ENCODE data around the gene HSD11B2. TPM values are rescaled to one million over a fixed set of nuclear protein-coding genes. Genes with fewer than 3 reads are reported as not detected.
A peak's percentile ranks its signal among the peaks of the same experiment; 100 is the strongest.

The HSD11B2 gene
- total RNA-seq, result 1,000 to 10,000 TPM in 1 of 2 donors, 100 to 1,000 TPM in 1; 723 to 1,005 TPM
- long read RNA-seq, transcript HSD11B2-201 (5 exons, 1,900 nt), result major isoform, 27 of 101 reads
- long read RNA-seq, partial matches to known transcripts, result 54 of 101 reads
- long read RNA-seq, other reads (novel, unspliced or antisense), result 20 of 101 reads

- intact Hi-C loops (cut with DNase I, micrococcal nuclease), result no loop called here
- ATAC-seq, result peak; percentile 50
- DNase-seq, result peak; percentile 79 to 85
Observed at GRCh38 chr16:67430977-67431774, at the start of gene HSD11B2. HSD11B2 (plus strand) TSS chr16:67431121; CDS start chr16:67431249, 128 bp downstream.

GRCh38 chr16:67383284-67383683, 47.6 kb upstream of the HSD11B2 start:
- intact Hi-C loops (cut with DNase I, micrococcal nuclease), result no loop called here
- DNase-seq (no peak), ATAC-seq (no peak)

- DNase-seq (no peak), ATAC-seq (no peak)
- intact Hi-C loops (cut with DNase I, micrococcal nuclease), result no loop called here
Observed at GRCh38 chr16:67384778-67385510, 46.0 kb upstream of the HSD11B2 start.

- ATAC-seq (no peak), DNase-seq (no peak)
- intact Hi-C loops (cut with DNase I, micrococcal nuclease), result no loop called here
Observed at GRCh38 chr16:67386861-67387455, 44.0 kb upstream of the HSD11B2 start.

GRCh38 chr16:67387479-67388079, 43.3 kb upstream of the HSD11B2 start:
- DNase-seq, result no peak
- no peak for ATAC-seq
- intact Hi-C loops (cut with DNase I, micrococcal nuclease), result no loop called here

- intact Hi-C loops (cut with DNase I, micrococcal nuclease), result no loop called here
- DNase-seq (no peak), ATAC-seq (no peak)
Observed at GRCh38 chr16:67388191-67388590, 42.7 kb upstream of the HSD11B2 start.

- intact Hi-C loops (cut with DNase I, micrococcal nuclease), result no loop called here
- no peak for DNase-seq
- no peak for ATAC-seq
Observed at GRCh38 chr16:67388591-67388990, 42.3 kb upstream of the HSD11B2 start.

- DNase-seq (peak in 1 of 2 donors; percentile 41), ATAC-seq (no peak)
- intact Hi-C loops (cut with DNase I, micrococcal nuclease), result no loop called here
Observed at GRCh38 chr16:67389911-67390815, 40.8 kb upstream of the HSD11B2 start.

GRCh38 chr16:67390816-67391423, 40.0 kb upstream of the HSD11B2 start:
- no peak for ATAC-seq
- intact Hi-C loops (cut with DNase I, micrococcal nuclease), result no loop called here
- no peak for DNase-seq

- intact Hi-C loops (cut with DNase I, micrococcal nuclease), result no loop called here
- no peak for ATAC-seq
- DNase-seq, result peak in 1 of 2 donors; percentile 30
Observed at GRCh38 chr16:67391424-67392300, 39.3 kb upstream of the HSD11B2 start.

- no peak for ATAC-seq
- intact Hi-C loops (cut with DNase I, micrococcal nuclease), result no loop called here
- DNase-seq, result no peak
Observed at GRCh38 chr16:67392301-67393059, 38.4 kb upstream of the HSD11B2 start.

- intact Hi-C loops (cut with DNase I, micrococcal nuclease), result no loop called here
- peak; percentile 70 for ATAC-seq
Observed at GRCh38 chr16:67393111-67393787, 37.7 kb upstream of the HSD11B2 start, which contains the start of gene TPPP3. TPPP3 (minus strand) TSS chr16:67393498; CDS start chr16:67391111, 2,387 bp downstream.

GRCh38 chr16:67393788-67394154, 37.1 kb upstream of the HSD11B2 start:
- intact Hi-C loops (cut with DNase I, micrococcal nuclease), result no loop called here
- DNase-seq (no peak), ATAC-seq (no peak)

More at GRCh38 chr16:67393111-67393787, 37.7 kb upstream of the HSD11B2 start, which contains the start of gene TPPP3:
- peak; percentile 90 to 91 for DNase-seq

- intact Hi-C loops (cut with DNase I, micrococcal nuclease), result no loop called here
- ATAC-seq (no peak), DNase-seq (no peak)
Observed at GRCh38 chr16:67394155-67395104, 36.5 kb upstream of the HSD11B2 start.
